T-helper 2 cell treated with Interferon-gamma antibody and Interleukin-4, amounts not matched to agents 5 μg/mL and 100 μg/mL, for 36 hours (primary cell): ENCODE measurements around the gene C12orf50.
"Not testable (repeated sequence)": the region's sequence is repeated elsewhere in the genome, so short reads cannot be mapped to it uniquely, and the experiment has no call there.

ENCODE experiments used
- DNase-seq: peaks from one replicate; pipeline ENCODE4 v3.0.0; 2021; ENCODE audit warnings: low spot score
- H3K27ac Mint-ChIP-seq: one replicate; pipeline ENCODE4 v1.8.0; 2021; ENCODE audit warnings: mild to moderate bottlenecking, mixed read lengths
- H3K27me3 Mint-ChIP-seq: one replicate; pipeline ENCODE4 v1.8.0; 2021; ENCODE audit warnings: low read depth, mixed read lengths
- H3K36me3 Mint-ChIP-seq: one replicate; pipeline ENCODE4 v1.8.0; 2021; ENCODE audit warnings: low read depth, mixed read lengths
- H3K4me1 Mint-ChIP-seq: one replicate; pipeline ENCODE4 v1.8.0; 2021; ENCODE audit warnings: low read depth, mixed read lengths
- H3K4me3 Mint-ChIP-seq: one replicate; pipeline ENCODE4 v1.8.0; 2022; ENCODE audit warnings: mild to moderate bottlenecking, moderate library complexity, mixed read lengths
- H3K9me3 Mint-ChIP-seq: one replicate; pipeline ENCODE4 v1.8.0; 2021; ENCODE audit warnings: mixed read lengths

C12orf50 gene

DNA sequence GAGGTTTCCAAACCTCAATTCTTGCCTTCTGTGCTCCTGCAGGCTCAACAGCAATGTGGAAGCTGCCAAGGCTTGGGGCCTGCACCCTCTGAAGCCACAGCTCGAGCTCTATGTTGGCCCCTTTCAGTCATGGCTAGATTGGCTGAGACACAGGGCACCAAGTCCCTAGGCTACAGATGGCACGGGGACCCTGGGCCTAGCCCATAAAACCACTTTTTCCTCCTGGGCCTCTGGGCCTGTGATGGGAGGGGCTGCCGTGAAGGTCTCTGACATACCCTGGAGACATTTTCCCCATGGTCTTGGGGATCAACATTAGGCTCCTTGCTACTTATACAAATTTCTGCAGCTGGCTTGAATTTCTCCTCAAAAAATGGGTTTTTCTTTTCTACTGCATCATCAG, 2.0 kb upstream of the C12orf50 start:
- H3K27ac Mint-ChIP-seq, H3K4me3 Mint-ChIP-seq: not testable (repeated sequence)

DNA sequence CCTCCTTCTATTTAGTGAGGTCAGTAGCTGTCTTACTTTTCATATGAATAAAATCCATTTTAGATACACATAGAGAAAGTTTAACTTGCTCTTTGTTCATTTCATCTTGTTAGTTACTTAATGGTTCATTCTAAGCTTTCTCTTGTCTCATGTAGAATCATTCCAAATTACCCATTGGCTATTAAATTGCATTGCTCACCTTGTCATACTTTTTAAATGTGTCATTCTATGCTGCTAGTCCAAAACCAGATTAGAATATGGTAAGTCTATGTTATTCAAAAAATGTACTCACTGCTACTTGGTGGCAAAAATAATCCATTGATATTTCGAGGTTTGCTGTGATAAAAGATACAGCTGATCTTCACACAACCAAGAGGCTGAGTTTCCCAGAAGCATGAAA, 3.0 kb downstream of the C12orf50 start:
- Mint-ChIP-seq H3K27me3 (peaks cover 11% of the 10 kb centered on the region), H3K36me3 (no peaks in the 10 kb centered on the region), H3K4me1 (no peaks in the 10 kb centered on the region), H3K27ac (no peak overlapping the region), H3K4me3 (no peak overlapping the region), H3K9me3 (no peaks in the 10 kb centered on the region)
- DNase-seq = no peak

More for the DNA sequence above, 2.0 kb upstream of the C12orf50 start:
- not testable (repeated sequence) for H3K9me3 Mint-ChIP-seq, H3K27me3 Mint-ChIP-seq, DNase-seq, H3K36me3 Mint-ChIP-seq
- H3K4me1 Mint-ChIP-seq = peaks cover 15% of the 10 kb centered on the region

DNA sequence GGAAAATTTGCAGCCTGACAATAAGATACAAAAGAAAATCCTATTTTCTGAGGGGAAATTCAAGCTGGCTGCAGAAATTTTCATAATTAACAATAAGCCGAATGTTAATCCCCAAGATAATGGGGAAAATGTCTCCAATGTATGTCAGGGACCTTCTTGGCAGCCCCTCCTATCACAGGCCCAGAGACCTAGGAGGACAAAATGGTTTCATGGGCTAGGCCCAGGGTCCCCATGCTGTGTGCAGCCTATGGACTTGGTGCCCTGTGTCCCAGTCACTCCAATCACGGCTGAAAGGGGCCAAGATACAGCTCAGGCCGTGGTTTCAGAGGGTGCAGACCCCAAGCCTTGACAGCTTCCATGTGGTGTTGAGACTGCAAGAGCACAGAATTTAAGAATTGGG, 11.2 kb downstream of the C12orf50 start:
- H3K4me3 Mint-ChIP-seq = no peak overlapping the region
- H3K36me3 Mint-ChIP-seq = no peaks in the 10 kb centered on the region
- DNase-seq = no peak
- peaks cover 7% of the 10 kb centered on the region for H3K9me3 Mint-ChIP-seq
- H3K27ac Mint-ChIP-seq = no peak overlapping the region
- no peaks in the 10 kb centered on the region for H3K4me1 Mint-ChIP-seq
- H3K27me3 Mint-ChIP-seq = no peaks in the 10 kb centered on the region

DNA sequence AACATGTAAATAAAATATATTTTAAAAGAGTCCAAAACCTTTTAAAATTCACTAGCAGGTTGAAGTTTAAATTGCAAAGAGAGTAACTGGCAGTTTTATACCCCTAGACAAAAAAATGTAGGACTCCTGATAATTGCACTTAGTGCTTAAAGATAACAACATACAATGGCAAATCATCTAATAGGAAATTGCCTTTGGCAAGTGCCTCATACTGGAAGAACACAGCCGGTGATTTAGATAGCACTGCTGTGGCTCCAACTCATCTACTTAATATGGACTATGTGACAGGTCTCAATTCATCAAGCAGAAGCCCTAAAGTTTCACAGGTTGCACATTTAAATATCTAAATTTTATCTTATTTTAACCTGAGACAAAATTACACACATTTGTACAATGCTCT, 13.4 kb downstream of the C12orf50 start:
- no peak overlapping the region for H3K27ac Mint-ChIP-seq
- H3K27me3 Mint-ChIP-seq = no peaks in the 10 kb centered on the region
- H3K9me3 Mint-ChIP-seq = peaks cover 7% of the 10 kb centered on the region
- H3K4me3 Mint-ChIP-seq = no peak overlapping the region
- no peaks in the 10 kb centered on the region for H3K4me1 Mint-ChIP-seq
- no peaks in the 10 kb centered on the region for H3K36me3 Mint-ChIP-seq
- no peak for DNase-seq

DNA sequence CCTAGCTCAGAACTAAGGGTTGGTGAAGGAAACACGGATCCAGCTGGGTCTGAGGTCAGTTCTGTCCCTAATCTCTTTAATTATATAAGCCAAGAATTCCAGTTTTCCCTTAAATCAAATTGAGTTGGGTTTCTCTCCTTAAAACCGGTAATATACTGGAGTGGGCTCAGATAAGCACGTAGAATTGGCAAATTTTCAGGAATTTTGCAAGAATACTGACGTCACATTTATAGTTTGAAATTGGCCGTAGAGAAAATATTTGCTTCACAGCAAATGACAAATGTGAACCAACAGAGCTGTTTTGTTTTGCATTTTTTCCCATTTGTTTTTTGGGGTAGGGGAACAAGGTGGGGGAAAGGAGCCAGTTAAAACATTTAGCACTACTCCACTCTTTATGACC, 17.4 kb downstream of the C12orf50 start:
- H3K27me3 Mint-ChIP-seq = no peaks in the 10 kb centered on the region
- H3K36me3 Mint-ChIP-seq = no peaks in the 10 kb centered on the region
- DNase-seq = no peak
- no peaks in the 10 kb centered on the region for H3K9me3 Mint-ChIP-seq
- no peak overlapping the region for H3K27ac Mint-ChIP-seq
- H3K4me1 Mint-ChIP-seq = no peaks in the 10 kb centered on the region
- no peak overlapping the region for H3K4me3 Mint-ChIP-seq

DNA sequence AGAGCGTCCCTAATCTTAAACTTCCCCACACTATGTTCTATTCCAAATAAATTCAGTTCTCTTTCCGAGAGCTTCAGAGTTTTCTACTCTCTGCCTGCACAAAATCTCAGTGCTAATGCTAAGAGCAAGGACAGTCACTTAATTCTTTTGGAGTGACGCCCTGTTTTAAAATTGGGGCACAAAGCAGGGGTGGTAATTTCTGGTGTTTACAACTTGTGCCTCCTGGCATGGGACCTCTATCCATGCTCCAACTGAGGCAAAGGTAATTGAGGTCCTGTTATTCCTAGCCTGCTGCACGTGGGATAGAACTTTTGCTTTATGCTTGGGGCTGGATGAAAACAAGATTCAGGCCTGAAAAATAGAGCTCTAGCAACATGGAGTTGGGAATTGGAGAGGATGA, 22.9 kb downstream of the C12orf50 start:
- Mint-ChIP-seq H3K36me3 (no peaks in the 10 kb centered on the region), H3K27ac (no peak overlapping the region)

DNA sequence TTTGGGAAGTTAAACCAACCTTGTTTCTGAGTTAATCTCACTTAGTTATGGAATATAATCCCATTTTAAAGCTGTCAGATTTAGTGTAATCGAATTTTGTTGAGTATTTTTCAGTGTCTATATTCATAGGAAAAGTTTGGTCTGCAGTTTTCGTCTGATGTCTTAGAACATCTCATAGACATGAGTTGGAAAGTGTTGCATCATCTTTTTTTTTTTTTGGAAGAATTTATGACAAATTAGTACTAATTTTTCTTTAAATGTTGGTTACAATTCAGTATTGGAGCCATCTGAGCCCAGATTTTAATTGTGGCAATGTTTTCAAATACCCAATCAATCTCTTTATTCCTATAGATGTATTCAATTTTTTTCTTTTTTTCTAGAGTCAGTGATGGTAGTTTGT, 27.9 kb downstream of the C12orf50 start:
- Mint-ChIP-seq H3K27me3 (no peaks in the 10 kb centered on the region), H3K9me3 (no peaks in the 10 kb centered on the region), H3K4me3 (no peak overlapping the region)

More for the DNA sequence above, 22.9 kb downstream of the C12orf50 start:
- Mint-ChIP-seq H3K4me1 (no peaks in the 10 kb centered on the region), H3K27me3 (no peaks in the 10 kb centered on the region), H3K9me3 (no peaks in the 10 kb centered on the region), H3K4me3 (no peak overlapping the region)
- DNase-seq = no peak

DNA sequence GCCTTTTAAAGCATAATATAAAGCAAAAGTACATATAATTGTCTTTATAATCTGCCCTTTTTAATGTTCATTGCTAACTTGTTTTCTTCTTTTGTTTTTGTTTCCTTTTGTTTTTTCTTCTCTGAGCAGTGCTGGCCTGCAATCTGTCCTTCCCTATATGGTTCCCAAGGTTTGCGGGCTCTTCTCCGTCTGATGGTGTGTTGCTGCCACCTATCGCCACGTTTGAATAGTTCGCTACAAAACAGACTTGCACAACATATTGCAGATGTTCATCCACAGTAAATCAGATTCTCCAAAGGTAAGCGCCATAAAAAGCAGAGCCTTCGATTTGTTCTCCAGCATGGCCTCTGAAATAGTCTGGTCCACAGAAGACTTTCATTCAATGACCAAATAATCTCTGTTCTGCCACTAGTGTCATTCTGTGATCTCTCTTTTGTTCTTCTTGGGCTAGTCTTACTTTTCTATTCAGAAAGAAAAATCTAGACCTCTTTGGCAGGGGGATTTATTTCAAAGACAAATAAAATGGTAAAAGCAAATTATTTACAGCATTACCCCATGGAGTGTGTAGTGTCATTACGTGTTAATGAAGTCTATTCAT, 33.5 kb downstream of the C12orf50 start:
- Mint-ChIP-seq H3K36me3 (no peaks in the 10 kb centered on the region), H3K4me1 (peaks cover 2% of the 10 kb centered on the region), H3K27ac (no peak overlapping the region), H3K9me3 (no peaks in the 10 kb centered on the region), H3K4me3 (no peak overlapping the region), H3K27me3 (no peaks in the 10 kb centered on the region)
- peak; percentile 11 for DNase-seq

More for the DNA sequence above, 27.9 kb downstream of the C12orf50 start:
- H3K27ac Mint-ChIP-seq = no peak overlapping the region
- DNase-seq = no peak
- no peaks in the 10 kb centered on the region for H3K4me1 Mint-ChIP-seq
- no peaks in the 10 kb centered on the region for H3K36me3 Mint-ChIP-seq

DNA sequence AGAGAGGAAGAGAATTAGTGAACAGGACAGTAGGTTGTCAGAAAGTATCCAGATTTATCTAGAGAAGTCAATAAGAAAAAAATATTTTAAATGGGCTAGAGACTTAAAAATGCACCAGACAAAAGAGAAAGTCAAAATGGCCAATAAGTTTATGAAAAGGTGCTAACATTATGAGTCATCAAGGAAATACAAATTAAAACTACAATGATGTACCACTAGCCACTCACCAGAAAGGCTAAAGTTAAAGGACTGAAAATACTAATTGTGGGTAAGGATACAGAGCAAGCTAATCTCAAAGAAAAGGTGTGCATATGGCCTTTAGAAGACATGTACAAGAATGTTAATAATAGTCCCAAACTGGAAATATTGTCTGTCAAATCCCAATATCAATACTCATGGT, 37.7 kb downstream of the C12orf50 start:
- Mint-ChIP-seq H3K4me1 (peaks cover 2% of the 10 kb centered on the region), H3K27me3 (no peaks in the 10 kb centered on the region), H3K4me3 (no peak overlapping the region), H3K9me3 (no peaks in the 10 kb centered on the region), H3K27ac (no peak overlapping the region), H3K36me3 (no peaks in the 10 kb centered on the region)
- no peak for DNase-seq

DNA sequence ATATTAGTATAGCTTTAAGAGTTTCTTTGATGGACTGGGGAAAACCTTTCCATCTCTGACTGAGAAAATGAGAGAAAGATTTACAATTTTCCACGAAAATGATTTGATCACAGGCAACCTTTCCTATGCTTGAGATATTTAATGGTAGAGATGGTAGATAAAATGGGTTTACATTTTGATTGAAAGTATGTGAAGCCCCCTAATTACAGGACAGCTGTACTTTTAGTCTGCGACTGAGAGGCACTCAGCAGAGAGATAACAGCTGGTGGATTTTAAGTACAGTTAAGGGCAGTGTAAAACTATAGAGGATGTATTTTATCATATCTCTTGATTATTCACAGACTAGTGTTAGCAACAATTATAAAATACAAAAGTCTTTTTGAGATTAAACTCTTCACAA, 40.7 kb downstream of the C12orf50 start:
- no peaks in the 10 kb centered on the region for H3K27me3 Mint-ChIP-seq

DNA sequence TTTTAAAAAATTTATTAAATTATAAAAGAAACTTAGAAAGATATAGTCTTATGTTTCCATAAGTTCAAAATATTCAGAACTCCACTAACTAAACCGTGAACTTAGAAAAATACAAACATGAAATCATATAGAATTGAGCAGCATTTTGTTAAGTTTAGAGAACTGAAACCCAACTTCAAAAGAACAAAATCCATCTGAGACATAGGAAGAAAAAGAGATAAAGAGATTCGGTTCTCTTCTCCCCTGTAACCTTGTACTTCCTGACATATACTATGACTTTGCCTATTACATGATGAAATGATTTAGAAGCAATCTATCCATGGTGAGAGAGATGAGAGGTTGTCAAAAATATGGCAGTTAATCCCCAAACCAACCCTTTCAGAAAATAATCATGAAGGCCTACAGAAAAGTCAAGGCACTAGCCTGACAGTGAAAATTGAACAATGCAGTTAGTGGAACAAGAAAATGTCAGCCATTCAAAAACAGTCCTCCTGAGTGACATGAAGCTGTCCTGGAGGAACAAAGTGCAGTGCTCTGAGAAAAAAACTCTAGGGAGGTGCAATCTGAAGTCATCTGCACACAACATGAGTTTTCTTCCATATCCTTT, 44.0 kb downstream of the C12orf50 start:
- Mint-ChIP-seq H3K36me3 (no peaks in the 10 kb centered on the region), H3K27me3 (no peaks in the 10 kb centered on the region), H3K27ac (no peak overlapping the region), H3K4me3 (no peak overlapping the region), H3K9me3 (no peaks in the 10 kb centered on the region), H3K4me1 (no peaks in the 10 kb centered on the region)
- DNase-seq = no peak

More for the DNA sequence above, 40.7 kb downstream of the C12orf50 start:
- Mint-ChIP-seq H3K27ac (no peak overlapping the region), H3K36me3 (no peaks in the 10 kb centered on the region), H3K4me3 (no peak overlapping the region), H3K9me3 (no peaks in the 10 kb centered on the region), H3K4me1 (no peaks in the 10 kb centered on the region)
- no peak for DNase-seq

DNA sequence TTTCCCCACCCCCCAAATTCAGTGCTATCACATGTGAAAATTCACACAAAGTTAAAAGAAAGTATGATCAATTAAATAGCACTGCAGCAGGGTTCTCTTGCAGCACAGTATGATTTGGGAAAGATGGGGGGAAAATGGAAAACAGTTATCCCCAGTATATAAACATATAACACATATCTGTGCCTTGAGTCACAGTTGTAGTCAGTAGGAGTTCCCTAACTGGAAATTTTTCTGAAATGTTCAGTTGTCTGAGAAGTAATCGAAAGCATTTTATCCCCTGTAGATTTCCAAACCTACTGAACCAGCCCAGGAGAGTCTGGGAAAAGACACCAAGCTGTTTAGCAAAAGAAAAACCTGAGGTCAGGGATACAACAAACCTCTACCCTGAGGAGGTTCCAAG, 47.0 kb downstream of the C12orf50 start:
- no peaks in the 10 kb centered on the region for H3K4me1 Mint-ChIP-seq
- no peak for DNase-seq
- no peaks in the 10 kb centered on the region for H3K36me3 Mint-ChIP-seq
- no peak overlapping the region for H3K4me3 Mint-ChIP-seq
- H3K27me3 Mint-ChIP-seq = no peaks in the 10 kb centered on the region
- no peak overlapping the region for H3K27ac Mint-ChIP-seq
- no peaks in the 10 kb centered on the region for H3K9me3 Mint-ChIP-seq

DNA sequence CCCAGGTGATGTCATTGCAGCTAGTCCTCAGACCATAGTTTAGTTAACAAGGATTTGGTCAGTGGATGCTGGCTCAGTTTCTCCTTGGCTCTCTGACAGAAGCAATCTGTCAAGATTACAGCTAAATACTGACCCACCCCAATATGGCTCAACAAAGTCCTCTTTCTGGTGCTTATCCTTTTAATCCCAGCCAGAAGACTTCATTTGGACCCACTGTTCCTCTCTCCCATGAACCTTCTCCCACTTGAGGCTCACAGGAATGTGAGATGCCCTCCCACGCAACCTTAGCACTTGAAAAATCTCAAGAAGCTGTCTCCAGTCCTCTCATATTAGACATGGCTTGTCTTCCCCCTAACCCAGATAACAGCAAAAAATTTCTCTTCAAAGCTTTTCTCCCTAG, 47.7 kb downstream of the C12orf50 start:
- no peak overlapping the region for H3K4me3 Mint-ChIP-seq
- no peaks in the 10 kb centered on the region for H3K36me3 Mint-ChIP-seq
- H3K9me3 Mint-ChIP-seq = no peaks in the 10 kb centered on the region
- no peaks in the 10 kb centered on the region for H3K4me1 Mint-ChIP-seq
- H3K27me3 Mint-ChIP-seq = no peaks in the 10 kb centered on the region
- no peak overlapping the region for H3K27ac Mint-ChIP-seq
- DNase-seq = no peak

DNA sequence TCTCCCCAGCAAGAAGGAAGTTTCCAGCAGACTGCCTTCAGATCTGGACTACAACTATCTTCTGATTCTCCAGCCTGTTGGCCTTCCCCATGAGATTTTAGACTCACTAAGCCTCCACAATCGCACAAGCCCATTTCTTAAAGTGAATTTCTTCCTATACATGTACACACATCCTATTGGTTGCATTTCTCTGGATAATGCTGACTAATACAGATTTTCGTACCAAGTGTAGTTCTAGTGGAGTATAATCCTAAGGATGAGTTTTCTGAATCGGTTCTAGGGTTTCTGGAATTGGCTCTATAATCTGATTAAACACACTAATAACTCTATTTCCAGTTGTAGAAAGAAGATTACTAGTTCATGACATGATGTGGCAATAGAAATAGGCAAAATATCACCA, 53.3 kb downstream of the C12orf50 start:
- Mint-ChIP-seq H3K36me3 (no peaks in the 10 kb centered on the region), H3K4me3 (no peak overlapping the region), H3K27me3 (no peaks in the 10 kb centered on the region), H3K27ac (no peak overlapping the region), H3K4me1 (no peaks in the 10 kb centered on the region), H3K9me3 (peaks cover 4% of the 10 kb centered on the region)
- DNase-seq = no peak

DNA sequence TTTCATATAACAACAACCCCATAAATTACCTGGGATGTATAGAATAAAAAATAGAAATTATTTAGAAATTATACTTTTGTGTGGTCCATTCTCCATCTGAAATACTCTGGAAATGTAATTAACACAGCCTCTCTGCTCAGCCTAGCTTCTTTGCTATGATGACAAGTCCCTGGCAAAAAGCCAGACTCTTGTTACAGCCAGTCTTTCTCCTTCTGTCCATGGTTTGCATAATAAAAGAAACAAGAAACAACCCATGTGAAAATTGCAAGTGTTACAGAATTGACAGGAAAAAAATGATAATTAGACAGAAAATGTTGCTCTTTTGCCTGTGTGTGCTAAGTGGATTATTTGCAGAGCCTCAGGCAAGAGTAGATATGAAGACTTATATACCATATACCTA, 61.3 kb downstream of the C12orf50 start:
- H3K9me3 Mint-ChIP-seq = peaks cover 2% of the 10 kb centered on the region
- DNase-seq = no peak
- no peaks in the 10 kb centered on the region for H3K36me3 Mint-ChIP-seq
- no peak overlapping the region for H3K27ac Mint-ChIP-seq
- no peaks in the 10 kb centered on the region for H3K4me1 Mint-ChIP-seq
- no peak overlapping the region for H3K4me3 Mint-ChIP-seq
- no peaks in the 10 kb centered on the region for H3K27me3 Mint-ChIP-seq
